ENCODE measurements around the gene FSCN2.

Gene FSCN2, protein sequence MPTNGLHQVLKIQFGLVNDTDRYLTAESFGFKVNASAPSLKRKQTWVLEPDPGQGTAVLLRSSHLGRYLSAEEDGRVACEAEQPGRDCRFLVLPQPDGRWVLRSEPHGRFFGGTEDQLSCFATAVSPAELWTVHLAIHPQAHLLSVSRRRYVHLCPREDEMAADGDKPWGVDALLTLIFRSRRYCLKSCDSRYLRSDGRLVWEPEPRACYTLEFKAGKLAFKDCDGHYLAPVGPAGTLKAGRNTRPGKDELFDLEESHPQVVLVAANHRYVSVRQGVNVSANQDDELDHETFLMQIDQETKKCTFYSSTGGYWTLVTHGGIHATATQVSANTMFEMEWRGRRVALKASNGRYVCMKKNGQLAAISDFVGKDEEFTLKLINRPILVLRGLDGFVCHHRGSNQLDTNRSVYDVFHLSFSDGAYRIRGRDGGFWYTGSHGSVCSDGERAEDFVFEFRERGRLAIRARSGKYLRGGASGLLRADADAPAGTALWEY

DNA sequence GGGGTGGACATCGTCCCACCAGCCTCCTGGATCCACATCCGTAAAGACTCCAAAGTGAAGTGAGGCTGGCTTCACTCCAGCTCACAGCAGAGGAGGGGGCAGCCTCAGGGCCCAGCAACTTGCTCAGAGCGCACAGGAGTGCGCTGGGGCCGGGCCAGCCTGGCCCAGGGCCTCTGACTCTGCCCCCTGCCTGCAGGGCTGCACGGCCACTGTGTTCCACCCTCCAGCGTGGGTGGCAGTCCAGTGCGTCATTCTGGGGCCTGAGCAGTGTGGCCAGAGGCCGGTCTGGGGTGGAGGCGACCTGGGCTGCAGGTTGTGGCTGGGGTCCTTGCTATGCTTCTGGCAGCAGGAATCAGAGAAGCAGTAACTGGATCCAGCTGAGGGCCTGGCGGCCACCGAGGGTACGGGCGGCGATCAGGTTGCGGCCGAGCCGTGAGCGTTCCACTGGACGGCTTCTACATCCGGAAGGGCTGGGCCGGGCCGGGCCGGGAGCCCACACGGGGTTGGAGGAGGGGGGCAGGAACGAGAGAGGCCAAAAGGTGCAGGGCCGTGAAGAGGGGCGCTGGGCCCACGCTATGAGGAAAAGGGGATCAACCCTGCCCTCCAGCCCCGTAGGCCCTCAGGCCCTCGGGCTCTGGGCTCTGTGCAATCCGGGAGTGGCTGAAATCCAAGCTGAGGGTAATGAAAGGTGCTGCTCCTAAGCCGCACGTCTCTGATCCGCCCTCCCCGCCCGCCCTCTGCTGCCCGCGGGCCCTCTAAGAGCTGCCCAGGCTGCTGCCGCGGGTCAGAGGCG lies at the start of gene FSCN2:
Gene FSCN2, plus strand, starts transcription at position 787 of the 793 bp plus-strand sequence. CDS start 155 bp downstream, outside the sequence.
- in situ Hi-C loops (cut with HindIII; ENCODE audit: low pct_ligation_motif_present, low sequenced_read_pairs): no loop called here
- TF ChIP-seq, protein P1, sequence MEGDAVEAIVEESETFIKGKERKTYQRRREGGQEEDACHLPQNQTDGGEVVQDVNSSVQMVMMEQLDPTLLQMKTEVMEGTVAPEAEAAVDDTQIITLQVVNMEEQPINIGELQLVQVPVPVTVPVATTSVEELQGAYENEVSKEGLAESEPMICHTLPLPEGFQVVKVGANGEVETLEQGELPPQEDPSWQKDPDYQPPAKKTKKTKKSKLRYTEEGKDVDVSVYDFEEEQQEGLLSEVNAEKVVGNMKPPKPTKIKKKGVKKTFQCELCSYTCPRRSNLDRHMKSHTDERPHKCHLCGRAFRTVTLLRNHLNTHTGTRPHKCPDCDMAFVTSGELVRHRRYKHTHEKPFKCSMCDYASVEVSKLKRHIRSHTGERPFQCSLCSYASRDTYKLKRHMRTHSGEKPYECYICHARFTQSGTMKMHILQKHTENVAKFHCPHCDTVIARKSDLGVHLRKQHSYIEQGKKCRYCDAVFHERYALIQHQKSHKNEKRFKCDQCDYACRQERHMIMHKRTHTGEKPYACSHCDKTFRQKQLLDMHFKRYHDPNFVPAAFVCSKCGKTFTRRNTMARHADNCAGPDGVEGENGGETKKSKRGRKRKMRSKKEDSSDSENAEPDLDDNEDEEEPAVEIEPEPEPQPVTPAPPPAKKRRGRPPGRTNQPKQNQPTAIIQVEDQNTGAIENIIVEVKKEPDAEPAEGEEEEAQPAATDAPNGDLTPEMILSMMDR (IDR thresholded peaks at IDR 0.05; ENCODE audit: low read depth, low read length, missing control alignments): peak; percentile 53
- Histone ChIP-seq H3K4me3 (ENCODE audit: low read depth, low read length) (no peak within 1 kb of the TSS), H3K36me3 (replicated peaks) (no peaks in the 10 kb centered on the region), H3K27ac (no peak within 1 kb of the TSS), H3K27me3 (replicated peaks) (peaks cover 4% of the 10 kb centered on the region)
- no peak for DNase-seq

DNA sequence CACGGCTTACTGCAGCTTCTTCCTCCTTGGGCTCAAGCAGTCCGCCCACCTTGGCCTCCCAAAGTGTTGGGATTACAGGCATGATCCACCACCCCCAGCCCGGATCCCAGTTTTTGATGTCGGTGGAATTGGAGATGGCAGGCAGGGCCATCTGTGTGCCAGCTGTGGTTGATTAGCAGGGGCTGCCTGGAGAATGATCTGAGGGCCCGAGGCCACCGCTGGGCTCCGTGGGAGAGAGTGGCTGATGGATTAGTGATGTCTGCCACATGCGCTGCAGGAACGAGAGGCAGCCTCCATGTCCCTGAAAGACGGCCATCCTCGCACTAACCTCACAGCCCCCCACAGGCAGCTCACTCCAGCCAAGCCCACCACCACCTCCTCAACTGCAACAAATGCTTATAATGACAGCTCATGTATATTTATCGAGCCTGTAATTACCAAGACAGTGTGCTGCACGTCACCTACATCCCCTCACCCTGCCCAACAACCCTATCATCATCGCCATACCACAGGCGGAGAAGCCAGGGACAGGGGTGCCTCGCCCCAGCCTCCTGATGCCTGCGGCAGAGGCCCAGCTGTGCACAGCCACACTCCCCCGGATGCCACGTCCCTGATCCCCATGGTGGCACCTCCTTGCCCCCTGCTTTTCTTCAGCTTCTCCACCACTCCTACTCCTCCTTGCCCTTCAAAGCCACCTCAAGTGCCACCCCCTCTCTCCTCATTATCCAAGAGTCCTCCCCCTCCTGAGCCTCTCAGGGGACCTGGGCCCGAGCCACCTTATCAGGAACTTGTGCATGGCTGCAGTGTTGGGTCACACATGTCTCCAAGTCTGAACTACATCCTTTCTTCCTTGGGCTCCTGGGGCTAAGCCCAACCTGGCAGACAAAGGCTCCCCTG lies 48.8 kb upstream of the FSCN2 start:
- Histone ChIP-seq H3K4me3 (ENCODE audit: low read depth, low read length) (no peak overlapping the region), H3K36me3 (replicated peaks) (no peaks in the 10 kb centered on the region), H3K27ac (no peak overlapping the region), H3K27me3 (replicated peaks) (no peaks in the 10 kb centered on the region)
- TF ChIP-seq, protein P1 (IDR thresholded peaks at IDR 0.05; ENCODE audit: low read depth, low read length, missing control alignments): no peak
- DNase-seq: no peak
- in situ Hi-C loops (cut with HindIII; ENCODE audit: low pct_ligation_motif_present, low sequenced_read_pairs): no loop called here

DNA sequence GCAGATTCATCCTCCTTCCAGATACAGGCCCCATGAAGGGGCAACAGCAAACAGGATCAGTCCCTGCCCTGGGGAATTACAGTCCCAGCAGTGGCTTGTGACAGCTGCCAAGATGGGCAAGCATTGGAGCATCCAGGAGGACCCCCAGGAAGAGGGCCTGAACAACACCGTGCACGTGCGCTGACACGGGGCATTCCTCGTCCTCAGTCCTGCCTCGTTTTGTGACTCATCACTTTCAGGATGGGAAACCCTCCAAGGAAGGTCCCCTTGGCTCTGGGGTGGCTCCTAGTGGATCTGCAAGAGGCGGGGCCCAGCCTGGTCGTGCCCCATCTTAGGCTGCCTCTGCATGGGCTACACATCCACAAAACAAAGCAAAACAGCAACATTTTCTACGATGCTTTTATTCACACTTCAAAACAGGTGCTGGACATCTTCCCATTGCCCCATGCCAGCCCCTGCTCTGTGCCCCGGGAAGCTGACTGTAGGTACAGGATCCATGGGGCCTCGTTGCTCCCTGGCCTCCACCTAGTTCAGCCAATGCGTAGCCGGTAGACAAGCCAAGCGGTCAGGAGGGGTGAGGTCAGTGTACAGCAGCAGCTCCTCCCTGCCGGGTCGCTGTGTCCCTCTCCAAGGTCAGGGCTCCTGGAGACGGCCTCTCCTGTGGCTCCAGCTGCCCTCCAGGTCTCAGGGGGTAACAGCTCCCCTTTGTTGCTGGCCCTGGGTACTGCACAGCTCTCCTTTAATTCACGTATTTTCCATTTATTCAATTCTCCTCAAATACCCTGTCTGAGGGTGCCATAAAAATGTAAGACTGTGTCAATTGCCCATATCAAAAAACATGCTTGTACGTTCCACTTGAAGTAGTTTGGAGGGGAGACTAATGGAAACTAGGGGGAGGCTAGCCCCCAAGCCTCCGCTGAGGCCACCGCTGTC lies 47.8 kb upstream of the FSCN2 start:
- Histone ChIP-seq H3K4me3 (ENCODE audit: low read depth, low read length) (no peak overlapping the region), H3K27ac (no peak overlapping the region), H3K27me3 (replicated peaks) (no peaks in the 10 kb centered on the region), H3K36me3 (replicated peaks) (no peaks in the 10 kb centered on the region)
- no peak for DNase-seq
- in situ Hi-C loops (cut with HindIII; ENCODE audit: low pct_ligation_motif_present, low sequenced_read_pairs): no loop called here
- TF ChIP-seq, protein P1 (IDR thresholded peaks at IDR 0.05; ENCODE audit: low read depth, low read length, missing control alignments): peak; percentile 39

DNA sequence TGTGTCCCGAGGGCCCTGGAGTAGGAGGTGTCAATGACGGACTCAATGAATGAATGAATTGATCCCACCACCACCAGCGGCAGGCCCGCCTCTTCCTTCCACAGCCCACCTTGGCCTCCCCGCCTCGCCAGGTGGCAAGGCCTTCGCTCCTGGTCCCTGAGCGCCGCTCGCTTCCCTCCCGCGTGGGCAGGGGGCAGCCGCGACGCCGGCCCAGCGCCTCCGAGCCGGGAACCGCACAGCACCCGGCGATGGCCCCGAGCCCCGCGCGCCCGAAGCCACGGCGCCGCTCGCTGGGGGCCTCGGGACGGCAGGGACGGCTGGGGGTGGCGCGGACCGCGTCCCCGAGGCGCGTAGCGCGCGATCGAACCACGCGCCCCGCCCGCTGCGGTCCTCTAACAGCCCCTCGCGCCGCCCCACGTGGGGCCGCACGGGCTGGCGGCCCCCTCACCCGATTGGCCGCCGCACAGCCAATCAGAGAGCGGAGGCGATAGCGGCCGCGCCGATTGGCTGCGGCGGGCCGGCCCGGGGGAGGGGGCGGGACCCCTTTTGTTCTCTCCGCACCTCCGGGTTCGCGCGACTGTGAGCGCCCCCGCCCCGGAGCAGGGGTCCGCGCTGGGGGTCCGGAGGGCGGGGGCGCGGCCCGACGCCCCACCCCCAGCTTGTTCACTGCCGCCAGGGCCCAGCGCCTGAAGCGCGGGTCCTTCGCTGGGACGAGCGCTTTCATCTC lies 46.9 kb upstream of the FSCN2 start:
- H3K4me3 ChIP-seq (ENCODE audit: low read depth, low read length): peak overlapping the region; percentile 4
- DNase-seq: no peak
- no peaks in the 10 kb centered on the region for H3K36me3 ChIP-seq (replicated peaks)
- no peak overlapping the region for H3K27ac ChIP-seq
- in situ Hi-C loops (cut with HindIII; ENCODE audit: low pct_ligation_motif_present, low sequenced_read_pairs): no loop called here
- no peaks in the 10 kb centered on the region for H3K27me3 ChIP-seq (replicated peaks)
- TF ChIP-seq, protein P1 (IDR thresholded peaks at IDR 0.05; ENCODE audit: low read depth, low read length, missing control alignments): no peak
